ENCODE data around the gene LILRB2.
"Not testable (repeated sequence)": the region's sequence is repeated elsewhere in the genome, so short reads cannot be mapped to it uniquely, and the experiment has no call there.

LILRB2 gene

DNA sequence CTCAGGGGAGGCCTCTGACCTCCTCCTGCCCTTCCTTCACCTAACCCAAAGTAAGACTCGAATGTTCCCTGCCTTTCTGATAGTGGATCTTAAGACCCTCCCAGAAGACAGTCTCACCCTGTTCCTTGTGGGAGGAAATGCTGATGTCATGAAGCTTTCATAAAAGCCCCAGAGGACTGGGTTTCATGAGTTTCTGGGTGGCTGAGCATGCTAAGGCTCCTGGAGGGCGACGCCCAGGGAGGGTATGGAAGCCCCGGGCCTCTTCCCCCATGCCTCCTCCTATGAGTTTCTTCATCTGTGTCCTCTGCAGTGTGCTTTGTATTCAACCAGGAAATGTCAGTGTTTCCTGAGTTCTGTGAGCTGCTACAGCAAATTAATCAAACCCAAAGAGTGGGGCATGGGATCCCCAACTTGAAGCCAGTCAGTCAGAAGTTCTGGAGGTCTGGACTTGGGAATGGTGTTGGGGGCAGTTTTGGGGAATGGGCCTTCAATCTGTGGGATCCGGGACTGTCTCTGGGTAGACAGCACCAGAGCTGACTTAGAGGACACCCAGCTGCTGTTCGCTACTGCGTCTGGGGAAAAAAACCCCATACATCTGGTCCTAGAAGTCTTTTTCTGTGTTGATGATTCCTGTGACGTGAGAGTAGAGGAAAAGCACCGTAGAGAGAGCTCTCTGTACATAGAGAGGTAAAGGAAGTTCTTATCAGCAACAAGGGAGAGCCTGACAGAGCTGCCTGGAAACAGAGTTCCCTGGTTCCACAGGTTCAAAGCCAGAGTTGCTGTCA, 2.0 kb upstream of the LILRB2 start:
- CTCF ChIA-PET = interaction anchor here (0.6 to 1.8 kb wide), 3 partner anchors 15 to 737 kb away, joined by 3 to 7 read pairs (median 3); no protein-coding TSS in a partner anchor
- Histone ChIP-seq H3K27ac (ENCODE audit: insufficient read depth in 1 of 2, low read depth in 1 of 2, low read length in 2 of 2, poor library complexity in 1 of 2, severe bottlenecking in 2 of 2) (no peak overlapping the region), H3K27me3 (replicated peaks in 2 of 5; ENCODE audit: control insufficient read depth in 4 of 5, insufficient read depth in 5 of 5, low read length in 4 of 5) (no peaks in the 10 kb centered on the region), H3K36me3 (ENCODE audit: control insufficient read depth in 4 of 4, insufficient read depth in 4 of 4, low read length in 3 of 4) (peaks cover 0 to 3% (median 0%) of the 10 kb centered on the region in 4 experiments), H3K4me1 (ENCODE audit: control extremely low read depth in 1 of 4, control insufficient read depth in 4 of 4, insufficient read depth in 4 of 4, low read length in 3 of 4) (peaks cover 15 to 77% (median 72%) of the 10 kb centered on the region in 4 experiments), H3K4me3 (ENCODE audit: control insufficient read depth in 1 of 7, extremely low read depth in 1 of 7, insufficient read depth in 4 of 7, low read depth in 2 of 7, low read length in 6 of 7) (peak overlapping the region in 1 of 7 experiments; percentile 26), H3K9me3 (ENCODE audit: control extremely low read depth in 1 of 5, control insufficient read depth in 4 of 5, insufficient read depth in 2 of 5, low read depth in 1 of 5, low read length in 4 of 5) (no peaks in the 10 kb centered on the region)
- POLR2A ChIA-PET = no interaction called here
- peak in 2 of 3 donors; percentile 45 for DNase-seq
- 34% methylated on average over 6 of the region's 9 CpGs for WGBS (ENCODE audit: insufficient coverage)

DNA sequence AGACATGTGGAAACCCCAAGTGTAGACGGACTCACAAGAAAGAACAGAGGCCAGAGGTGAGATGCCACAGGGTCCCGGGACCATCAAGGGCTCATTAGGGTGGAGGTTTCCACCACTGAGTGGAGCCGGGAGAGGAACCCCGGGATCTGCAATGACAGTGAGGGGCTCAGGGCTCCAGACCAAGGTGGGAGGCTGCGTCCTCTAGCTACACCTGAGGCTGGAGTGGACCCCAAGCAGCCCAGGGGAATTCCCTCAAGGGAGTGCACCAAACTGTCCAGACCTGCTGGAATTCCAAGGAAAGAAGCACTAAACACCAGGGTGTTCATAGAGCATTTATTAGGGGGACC, 792 bp upstream of the LILRB2 start:
- Histone ChIP-seq H3K4me1 (ENCODE audit: control extremely low read depth in 1 of 4, control insufficient read depth in 4 of 4, insufficient read depth in 4 of 4, low read length in 3 of 4) (peaks cover 15 to 73% (median 68%) of the 10 kb centered on the region in 4 experiments), H3K4me3 (ENCODE audit: control insufficient read depth in 1 of 7, extremely low read depth in 1 of 7, insufficient read depth in 4 of 7, low read depth in 2 of 7, low read length in 6 of 7) (peak overlapping the region in 1 of 7 experiments; percentile 73)
- CTCF ChIA-PET = interaction anchor here (1.8 kb wide), 1 partner anchor 16 kb away, joined by 7 read pairs; no protein-coding TSS in a partner anchor
- H3K9me3 ChIP-seq (ENCODE audit: control extremely low read depth in 1 of 5, control insufficient read depth in 4 of 5, insufficient read depth in 2 of 5, low read depth in 1 of 5, low read length in 4 of 5); H3K27me3 ChIP-seq (replicated peaks in 2 of 5; ENCODE audit: control insufficient read depth in 4 of 5, insufficient read depth in 5 of 5, low read length in 4 of 5); DNase-seq; H3K36me3 ChIP-seq (ENCODE audit: control insufficient read depth in 4 of 4, insufficient read depth in 4 of 4, low read length in 3 of 4); POLR2A ChIA-PET; H3K27ac ChIP-seq (ENCODE audit: insufficient read depth in 1 of 2, low read depth in 1 of 2, low read length in 2 of 2, poor library complexity in 1 of 2, severe bottlenecking in 2 of 2): not testable (repeated sequence)
- WGBS (ENCODE audit: insufficient coverage) = 91% methylated on average over 4 of the region's 5 CpGs

- POLR2A ChIA-PET; H3K27me3 ChIP-seq (replicated peaks in 2 of 5; ENCODE audit: control insufficient read depth in 4 of 5, insufficient read depth in 5 of 5, low read length in 4 of 5): not testable (repeated sequence)
- CTCF ChIA-PET = interaction anchor here (1.1 to 1.6 kb wide), 3 partner anchors 12 to 16 kb away, joined by 3 to 6 read pairs (median 5); no protein-coding TSS in a partner anchor
These were observed 469 bp downstream of the LILRB2 start for GRCh38 chr19:54280441-54280840.

DNA sequence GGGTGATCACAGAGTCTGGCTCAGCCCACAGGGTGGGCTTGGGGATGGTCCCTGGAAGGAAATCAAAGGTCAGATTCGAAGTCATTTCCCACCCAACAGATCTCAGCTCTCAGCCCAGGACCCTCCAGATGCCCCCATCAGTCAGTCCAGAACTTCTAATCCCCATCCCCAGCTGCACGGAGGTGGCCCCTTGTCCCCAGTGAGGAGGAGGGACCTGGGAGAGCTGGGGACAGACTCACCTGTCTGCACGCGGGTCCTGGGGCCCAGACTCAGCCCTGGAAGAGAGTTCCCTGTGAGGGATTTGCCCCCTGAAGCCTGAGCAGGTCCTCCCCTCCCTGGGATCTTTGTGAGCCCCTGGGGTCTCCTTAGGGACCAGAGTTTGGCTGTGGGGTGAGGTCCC, 885 bp downstream of the LILRB2 start:
- POLR2A ChIA-PET; H3K27me3 ChIP-seq (replicated peaks in 2 of 5; ENCODE audit: control insufficient read depth in 4 of 5, insufficient read depth in 5 of 5, low read length in 4 of 5); H3K9me3 ChIP-seq (ENCODE audit: control extremely low read depth in 1 of 5, control insufficient read depth in 4 of 5, insufficient read depth in 2 of 5, low read depth in 1 of 5, low read length in 4 of 5); DNase-seq; H3K27ac ChIP-seq (ENCODE audit: insufficient read depth in 1 of 2, low read depth in 1 of 2, low read length in 2 of 2, poor library complexity in 1 of 2, severe bottlenecking in 2 of 2); H3K36me3 ChIP-seq (ENCODE audit: control insufficient read depth in 4 of 4, insufficient read depth in 4 of 4, low read length in 3 of 4): not testable (repeated sequence)
- CTCF ChIA-PET = interaction anchor here (1.1 to 1.6 kb wide), 3 partner anchors 12 to 16 kb away, joined by 3 to 6 read pairs (median 5); no protein-coding TSS in a partner anchor
- Histone ChIP-seq H3K4me1 (ENCODE audit: control extremely low read depth in 1 of 4, control insufficient read depth in 4 of 4, insufficient read depth in 4 of 4, low read length in 3 of 4) (peaks cover 15 to 58% (median 52%) of the 10 kb centered on the region in 4 experiments), H3K4me3 (ENCODE audit: control insufficient read depth in 1 of 7, extremely low read depth in 1 of 7, insufficient read depth in 4 of 7, low read depth in 2 of 7, low read length in 6 of 7) (peak overlapping the region in 6 of 7 experiments; percentile 33 to 73 (median 58))
- 42% methylated on average over 4 of the region's 4 CpGs for WGBS (ENCODE audit: insufficient coverage)

More at GRCh38 chr19:54280441-54280840, 469 bp downstream of the LILRB2 start:
- not testable (repeated sequence) for H3K9me3 ChIP-seq (ENCODE audit: control extremely low read depth in 1 of 5, control insufficient read depth in 4 of 5, insufficient read depth in 2 of 5, low read depth in 1 of 5, low read length in 4 of 5); H3K36me3 ChIP-seq (ENCODE audit: control insufficient read depth in 4 of 4, insufficient read depth in 4 of 4, low read length in 3 of 4); H3K27ac ChIP-seq (ENCODE audit: insufficient read depth in 1 of 2, low read depth in 1 of 2, low read length in 2 of 2, poor library complexity in 1 of 2, severe bottlenecking in 2 of 2)
- 0% methylated on average over 2 of the region's 10 CpGs for WGBS (ENCODE audit: insufficient coverage)
- peak overlapping the region in 6 of 7 experiments; percentile 33 to 73 (median 53) for H3K4me3 ChIP-seq (ENCODE audit: control insufficient read depth in 1 of 7, extremely low read depth in 1 of 7, insufficient read depth in 4 of 7, low read depth in 2 of 7, low read length in 6 of 7)
- peaks cover 15 to 61% (median 56%) of the 10 kb centered on the region in 4 experiments for H3K4me1 ChIP-seq (ENCODE audit: control extremely low read depth in 1 of 4, control insufficient read depth in 4 of 4, insufficient read depth in 4 of 4, low read length in 3 of 4)
- peak in 2 of 3 donors; percentile 56 to 67 for DNase-seq

DNA sequence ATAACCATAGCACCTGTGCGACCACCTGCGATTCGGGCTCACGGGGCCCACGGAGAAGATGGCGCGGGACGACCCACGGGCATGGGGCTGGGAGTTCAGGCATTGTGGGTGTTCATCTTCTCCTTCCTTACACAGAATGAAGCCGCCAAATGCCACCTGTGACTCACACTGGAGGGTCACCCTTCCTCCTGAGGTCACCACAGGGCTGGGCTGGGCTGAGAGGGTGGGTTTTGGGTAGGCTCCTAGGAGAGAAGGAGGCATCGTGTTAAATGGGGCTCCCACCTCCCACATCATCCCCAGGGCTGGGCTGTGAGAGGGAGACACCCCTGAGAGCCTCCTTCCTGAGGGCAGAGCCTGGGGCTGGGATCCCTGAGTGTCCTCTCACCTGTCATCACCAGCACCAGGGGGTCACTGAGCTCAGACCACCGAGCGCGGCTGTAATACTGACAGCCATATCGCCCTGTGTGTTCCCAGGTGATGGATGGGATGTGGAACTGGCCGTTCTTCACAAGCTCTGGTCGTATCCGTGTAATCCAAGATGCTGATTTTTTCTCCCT, 1.4 kb downstream of the LILRB2 start:
- H3K4me1 ChIP-seq (ENCODE audit: control extremely low read depth in 1 of 4, control insufficient read depth in 4 of 4, insufficient read depth in 4 of 4, low read length in 3 of 4) = peaks cover 15 to 53% (median 49%) of the 10 kb centered on the region in 4 experiments
- H3K9me3 ChIP-seq (ENCODE audit: control extremely low read depth in 1 of 5, control insufficient read depth in 4 of 5, insufficient read depth in 2 of 5, low read depth in 1 of 5, low read length in 4 of 5) = no peaks in the 10 kb centered on the region
- H3K36me3 ChIP-seq (ENCODE audit: control insufficient read depth in 4 of 4, insufficient read depth in 4 of 4, low read length in 3 of 4) = peaks cover 0 to 7% (median under 1%) of the 10 kb centered on the region in 4 experiments
- 96% methylated on average over 16 of the region's 18 CpGs for WGBS (ENCODE audit: insufficient coverage)
- DNase-seq = no peak
- ChIA-PET CTCF (interaction anchor here (1.1 to 1.6 kb wide), 2 partner anchors 14 to 17 kb away, joined by 3 to 5 read pairs; no protein-coding TSS in a partner anchor), POLR2A (no interaction called here)
- peak overlapping the region in 2 of 7 experiments; percentile 62 to 73 for H3K4me3 ChIP-seq (ENCODE audit: control insufficient read depth in 1 of 7, extremely low read depth in 1 of 7, insufficient read depth in 4 of 7, low read depth in 2 of 7, low read length in 6 of 7)
- no peaks in the 10 kb centered on the region for H3K27me3 ChIP-seq (replicated peaks in 2 of 5; ENCODE audit: control insufficient read depth in 4 of 5, insufficient read depth in 5 of 5, low read length in 4 of 5)
- no peak overlapping the region for H3K27ac ChIP-seq (ENCODE audit: insufficient read depth in 1 of 2, low read depth in 1 of 2, low read length in 2 of 2, poor library complexity in 1 of 2, severe bottlenecking in 2 of 2)

DNA sequence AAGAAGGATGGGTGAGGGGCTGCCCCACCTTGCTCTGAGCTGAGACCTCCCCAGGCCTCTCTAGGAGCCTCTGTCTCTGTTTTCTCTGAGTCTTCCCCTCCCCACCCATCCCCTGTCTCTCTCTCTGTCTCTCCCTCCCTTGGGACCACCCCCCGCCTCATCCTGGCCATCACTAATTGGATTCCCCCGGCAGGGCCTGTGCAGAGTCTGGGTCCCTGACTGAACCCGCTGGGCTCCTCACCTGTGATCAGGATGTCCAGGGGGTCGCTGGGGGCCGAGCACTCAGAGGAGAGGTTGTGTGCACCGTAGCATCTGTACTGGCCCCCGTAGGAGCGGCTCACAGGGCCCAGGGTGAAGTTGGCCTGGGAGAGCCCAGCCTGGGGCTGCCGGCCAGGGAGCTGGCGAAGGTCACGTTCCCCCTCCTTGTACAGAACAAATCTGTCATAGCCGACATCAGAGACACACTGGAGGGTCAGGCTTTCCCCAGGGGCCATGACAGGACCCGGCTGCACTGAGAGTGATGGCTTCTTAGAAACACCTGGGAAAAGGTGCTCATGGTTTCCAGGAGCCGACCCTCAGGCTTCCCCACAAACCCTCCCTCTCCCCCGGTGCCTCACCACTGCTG, 2.2 kb downstream of the LILRB2 start:
- DNase-seq; H3K27me3 ChIP-seq (replicated peaks in 2 of 5; ENCODE audit: control insufficient read depth in 4 of 5, insufficient read depth in 5 of 5, low read length in 4 of 5); POLR2A ChIA-PET; H3K27ac ChIP-seq (ENCODE audit: insufficient read depth in 1 of 2, low read depth in 1 of 2, low read length in 2 of 2, poor library complexity in 1 of 2, severe bottlenecking in 2 of 2); H3K9me3 ChIP-seq (ENCODE audit: control extremely low read depth in 1 of 5, control insufficient read depth in 4 of 5, insufficient read depth in 2 of 5, low read depth in 1 of 5, low read length in 4 of 5); H3K4me3 ChIP-seq (ENCODE audit: control insufficient read depth in 1 of 7, extremely low read depth in 1 of 7, insufficient read depth in 4 of 7, low read depth in 2 of 7, low read length in 6 of 7); H3K36me3 ChIP-seq (ENCODE audit: control insufficient read depth in 4 of 4, insufficient read depth in 4 of 4, low read length in 3 of 4): not testable (repeated sequence)
- peaks cover 15 to 48% (median 45%) of the 10 kb centered on the region in 4 experiments for H3K4me1 ChIP-seq (ENCODE audit: control extremely low read depth in 1 of 4, control insufficient read depth in 4 of 4, insufficient read depth in 4 of 4, low read length in 3 of 4)
- CTCF ChIA-PET = interaction anchor here (1.0 to 2.1 kb wide), 2 partner anchors 12 to 44 kb away, joined by 3 to 8 read pairs; no protein-coding TSS in a partner anchor
- WGBS (ENCODE audit: insufficient coverage) = 96% methylated on average over 11 of the region's 15 CpGs

All from common myeloid progenitor, CD34-positive (primary cell).